Ishikawa (cell line): ENCODE data around the gene PLD1.

ENCODE experiments used
- CEBPB ChIP-seq: IDR thresholded peaks from 2 replicates; pipeline ENCODE4 v1.6.1; 2012
- CREB1 ChIP-seq: IDR thresholded peaks from 2 replicates; pipeline ENCODE4 v1.6.1; 2012; ENCODE audit warnings: low read depth
- EGR1 ChIP-seq: IDR thresholded peaks from 2 replicates; pipeline ENCODE4 v1.6.1; 2012
- EP300 ChIP-seq: IDR thresholded peaks from 2 replicates; pipeline ENCODE4 v1.6.1; 2012; ENCODE audit warnings: borderline replicate concordance
- FOXM1 ChIP-seq: IDR thresholded peaks from 2 replicates; pipeline ENCODE4 v1.6.1; 2012; ENCODE audit warnings: low read depth, borderline replicate concordance
- MAX ChIP-seq: IDR thresholded peaks from 2 replicates; pipeline ENCODE4 v1.6.1; 2012
- NFIC ChIP-seq: IDR thresholded peaks from 2 replicates; pipeline ENCODE4 v1.6.1; 2012
- RAD21 ChIP-seq: IDR thresholded peaks from 2 replicates; pipeline ENCODE4 v1.6.1; 2012; ENCODE audit warnings: low read depth
- REST ChIP-seq: IDR thresholded peaks from 2 replicates; pipeline ENCODE4 v1.6.1; 2012; ENCODE audit warnings: low read depth, mild to moderate bottlenecking
- TAF1 ChIP-seq: IDR thresholded peaks from 2 replicates; pipeline ENCODE4 v1.6.1; 2012; ENCODE audit warnings: low read depth, mild to moderate bottlenecking
- TCF12 ChIP-seq: IDR thresholded peaks from 2 replicates; pipeline ENCODE4 v1.6.1; 2012; ENCODE audit warnings: low read depth
- TEAD4 ChIP-seq: IDR thresholded peaks from 2 replicates; pipeline ENCODE4 v1.6.1; 2012
- YY1 ChIP-seq: IDR thresholded peaks from 2 replicates; pipeline ENCODE4 v1.6.1; 2012; ENCODE audit warnings: low read depth
- ZBTB7A ChIP-seq: IDR thresholded peaks from 2 replicates; pipeline ENCODE4 v1.6.1; 2012; ENCODE audit warnings: low read depth
- TF ChIP-seq, protein P1 (sequence below): IDR thresholded peaks from 2 replicates; pipeline ENCODE4 v1.6.1; 2012

The PLD1 gene

DNA sequence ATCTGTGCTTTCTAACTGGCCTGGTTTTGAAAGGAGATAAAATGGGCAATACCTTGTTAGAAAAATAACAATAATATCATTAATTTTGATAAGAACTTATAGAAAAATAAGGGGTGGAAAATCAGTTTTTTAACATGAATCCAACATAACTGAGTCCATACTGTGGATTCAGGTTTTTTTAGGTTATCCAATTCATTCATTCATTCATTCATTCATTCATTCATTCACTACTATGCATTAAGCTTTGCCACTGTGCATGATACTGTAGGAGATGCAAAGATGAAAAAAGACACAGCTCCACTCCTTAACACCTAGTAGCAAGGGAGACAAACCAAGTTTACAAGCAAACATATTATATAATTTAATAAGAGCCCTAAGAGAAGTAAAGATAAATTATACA, 253.1 kb downstream of the PLD1 start:
- TF ChIP-seq, protein P1, sequence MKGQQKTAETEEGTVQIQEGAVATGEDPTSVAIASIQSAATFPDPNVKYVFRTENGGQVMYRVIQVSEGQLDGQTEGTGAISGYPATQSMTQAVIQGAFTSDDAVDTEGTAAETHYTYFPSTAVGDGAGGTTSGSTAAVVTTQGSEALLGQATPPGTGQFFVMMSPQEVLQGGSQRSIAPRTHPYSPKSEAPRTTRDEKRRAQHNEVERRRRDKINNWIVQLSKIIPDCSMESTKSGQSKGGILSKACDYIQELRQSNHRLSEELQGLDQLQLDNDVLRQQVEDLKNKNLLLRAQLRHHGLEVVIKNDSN = no peak
- TF ChIP-seq EGR1 (no peak), CEBPB (no peak), YY1 (no peak), CREB1 (no peak), EP300 (no peak), TAF1 (no peak), FOXM1 (no peak), TEAD4 (no peak)

DNA sequence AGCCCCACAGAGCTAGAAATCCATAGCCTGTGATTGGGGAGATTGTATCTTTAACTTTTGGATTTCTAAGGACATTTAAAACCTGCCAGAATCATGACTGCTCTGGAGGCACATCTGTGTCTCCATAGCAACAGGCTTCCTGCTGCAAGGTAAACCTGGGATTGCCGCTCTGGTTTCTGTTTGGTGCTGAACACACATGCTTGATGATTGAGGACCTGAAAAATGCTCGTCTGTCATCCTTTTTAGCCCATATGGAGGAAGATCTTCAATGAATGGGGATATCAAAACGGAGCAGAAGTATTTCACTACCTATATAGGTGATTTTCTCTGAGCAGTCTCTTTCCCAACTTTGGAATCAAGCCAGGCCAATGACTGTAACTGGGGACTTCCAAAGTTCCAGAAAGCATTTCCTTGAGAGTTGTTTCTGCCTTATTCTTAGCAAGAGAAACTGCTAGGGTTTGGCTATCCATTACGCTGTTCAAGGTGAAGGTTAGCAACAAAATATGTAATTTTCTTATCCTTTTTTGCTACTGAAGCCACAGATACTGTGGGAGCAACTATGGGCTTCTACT, 253.6 kb downstream of the PLD1 start:
- no peak for TF ChIP-seq NFIC
- TF ChIP-seq RAD21 = no peak
- no peak for TF ChIP-seq YY1
- TF ChIP-seq MAX = no peak
- no peak for TF ChIP-seq EP300
- no peak for TF ChIP-seq CREB1
- TF ChIP-seq REST = no peak
- TF ChIP-seq, protein P1 = no peak
- no peak for TF ChIP-seq FOXM1
- no peak for TF ChIP-seq TEAD4
- TF ChIP-seq TCF12 = no peak
- no peak for TF ChIP-seq EGR1

DNA sequence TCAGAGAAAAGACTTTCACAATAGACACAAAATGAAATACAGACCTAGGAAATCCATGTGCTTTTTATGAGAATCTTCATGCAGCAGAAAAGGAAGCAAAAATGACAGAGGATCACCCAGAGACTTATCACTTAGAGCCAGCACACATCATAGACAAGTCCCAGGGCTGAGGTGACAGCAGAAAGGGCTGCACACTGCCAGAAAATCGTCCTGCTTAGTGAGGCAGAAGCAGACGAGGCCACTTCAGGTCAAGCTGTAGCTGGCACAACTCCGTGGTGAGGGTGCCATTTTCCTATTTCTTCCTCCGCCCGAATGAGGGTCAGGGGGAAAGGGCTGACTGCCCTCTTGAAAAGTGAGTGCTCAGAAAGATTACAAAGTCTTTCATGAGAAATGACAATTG, 254.1 kb downstream of the PLD1 start:
- TF ChIP-seq CREB1 = no peak
- no peak for TF ChIP-seq TAF1
- TF ChIP-seq ZBTB7A = no peak
- no peak for TF ChIP-seq NFIC
- TF ChIP-seq REST = no peak
- TF ChIP-seq, protein P1 = no peak
- TF ChIP-seq RAD21 = no peak
- TF ChIP-seq CEBPB = no peak
- no peak for TF ChIP-seq MAX
- TF ChIP-seq EP300 = no peak
- TF ChIP-seq TEAD4 = no peak
- no peak for TF ChIP-seq EGR1
- TF ChIP-seq TCF12 = no peak
- TF ChIP-seq FOXM1 = no peak
- no peak for TF ChIP-seq YY1

- no peak for TF ChIP-seq NFIC
- TF ChIP-seq FOXM1 = no peak
- TF ChIP-seq CEBPB = no peak
- no peak for TF ChIP-seq TCF12
- TF ChIP-seq ZBTB7A = no peak
- TF ChIP-seq EGR1 = no peak
- no peak for TF ChIP-seq MAX
- TF ChIP-seq CREB1 = no peak
- TF ChIP-seq RAD21 = no peak
- no peak for TF ChIP-seq TAF1
- TF ChIP-seq EP300 = no peak
- TF ChIP-seq, protein P1 = no peak
- no peak for TF ChIP-seq REST
- no peak for TF ChIP-seq TEAD4
- TF ChIP-seq YY1 = no peak
Measured at GRCh38 chr3:171553086-171553485, 257.2 kb downstream of the PLD1 start.
